ENCODE measurements around the gene PRR23E. TPM values are rescaled to one million over a fixed set of nuclear protein-coding genes. Genes with fewer than 3 reads are reported as not detected.

The PRR23E gene
- total RNA-seq, 4 donors from 2014 or later = not detected

DNA sequence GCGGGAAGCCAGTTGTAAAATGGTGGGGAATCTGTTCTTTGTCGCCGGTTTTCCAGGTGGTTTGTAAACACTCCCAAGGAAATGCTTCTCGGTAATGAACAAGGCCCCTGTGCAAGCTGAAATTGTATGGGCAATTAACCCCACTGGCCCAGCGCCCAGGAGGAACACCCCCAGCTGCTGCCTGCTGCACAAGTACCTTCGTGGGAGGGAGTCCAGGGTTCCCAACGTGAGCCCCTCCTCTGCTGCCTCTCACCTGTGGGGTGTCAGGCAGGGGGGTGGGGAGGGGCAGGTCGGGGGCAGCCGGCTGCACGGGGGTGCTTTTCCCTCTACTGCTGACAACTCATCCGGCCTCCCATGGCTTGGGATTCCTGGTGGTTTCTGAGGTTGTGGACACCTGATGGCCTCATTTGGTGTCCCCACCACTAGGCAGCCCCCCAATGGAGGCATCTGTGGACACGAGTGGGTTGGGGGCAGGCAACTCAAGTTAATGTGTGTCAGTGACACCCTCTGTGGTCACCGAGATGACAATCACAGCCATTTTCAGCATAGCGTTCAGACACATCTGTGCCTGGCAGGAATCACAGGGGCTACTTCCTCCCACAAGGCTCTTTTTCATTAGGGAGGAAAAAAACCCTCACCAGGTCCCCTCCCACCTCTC is 35.6 kb upstream of the PRR23E start:
- TF ChIP-seq, protein P1, sequence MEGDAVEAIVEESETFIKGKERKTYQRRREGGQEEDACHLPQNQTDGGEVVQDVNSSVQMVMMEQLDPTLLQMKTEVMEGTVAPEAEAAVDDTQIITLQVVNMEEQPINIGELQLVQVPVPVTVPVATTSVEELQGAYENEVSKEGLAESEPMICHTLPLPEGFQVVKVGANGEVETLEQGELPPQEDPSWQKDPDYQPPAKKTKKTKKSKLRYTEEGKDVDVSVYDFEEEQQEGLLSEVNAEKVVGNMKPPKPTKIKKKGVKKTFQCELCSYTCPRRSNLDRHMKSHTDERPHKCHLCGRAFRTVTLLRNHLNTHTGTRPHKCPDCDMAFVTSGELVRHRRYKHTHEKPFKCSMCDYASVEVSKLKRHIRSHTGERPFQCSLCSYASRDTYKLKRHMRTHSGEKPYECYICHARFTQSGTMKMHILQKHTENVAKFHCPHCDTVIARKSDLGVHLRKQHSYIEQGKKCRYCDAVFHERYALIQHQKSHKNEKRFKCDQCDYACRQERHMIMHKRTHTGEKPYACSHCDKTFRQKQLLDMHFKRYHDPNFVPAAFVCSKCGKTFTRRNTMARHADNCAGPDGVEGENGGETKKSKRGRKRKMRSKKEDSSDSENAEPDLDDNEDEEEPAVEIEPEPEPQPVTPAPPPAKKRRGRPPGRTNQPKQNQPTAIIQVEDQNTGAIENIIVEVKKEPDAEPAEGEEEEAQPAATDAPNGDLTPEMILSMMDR (IDR thresholded peaks at IDR 0.05; ENCODE audit: low read depth) = no peak

DNA sequence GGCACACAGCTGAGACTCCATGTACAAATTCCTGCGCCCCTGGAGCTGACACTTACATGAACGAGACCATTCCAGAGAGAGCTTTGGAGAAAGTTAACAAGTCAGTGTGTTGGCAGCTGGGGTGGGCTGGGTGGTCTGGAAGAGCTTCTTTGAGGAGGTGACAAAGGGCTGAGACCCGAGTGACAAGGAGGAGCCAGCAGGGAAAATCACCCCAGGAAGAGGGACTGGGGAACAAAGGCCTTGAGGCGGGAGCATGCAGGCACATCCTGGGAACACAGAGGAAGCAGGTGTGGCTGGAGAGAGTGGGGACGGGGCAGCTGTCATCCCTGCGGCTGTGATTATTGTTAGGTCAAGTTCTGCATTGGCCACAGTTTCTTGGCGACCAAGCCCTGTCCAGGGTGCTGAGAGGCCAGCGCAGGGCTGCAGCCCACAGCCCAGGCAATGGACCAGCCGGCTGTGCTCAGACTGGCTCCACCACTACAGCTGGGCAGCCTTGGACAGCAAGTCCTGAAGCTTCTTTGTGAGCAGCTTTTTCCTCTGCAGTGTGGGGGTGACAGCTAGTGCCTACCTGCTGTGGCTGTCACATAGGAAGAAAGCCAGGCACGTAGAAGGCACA is 34.2 kb upstream of the PRR23E start:
- TF ChIP-seq, protein P1 (IDR thresholded peaks at IDR 0.05; ENCODE audit: low read depth) = no peak

- TF ChIP-seq, protein P1 (IDR thresholded peaks at IDR 0.05; ENCODE audit: low read depth) = no peak
Measured at GRCh38 chr3:127159543-127159942, 33.4 kb upstream of the PRR23E start.

DNA sequence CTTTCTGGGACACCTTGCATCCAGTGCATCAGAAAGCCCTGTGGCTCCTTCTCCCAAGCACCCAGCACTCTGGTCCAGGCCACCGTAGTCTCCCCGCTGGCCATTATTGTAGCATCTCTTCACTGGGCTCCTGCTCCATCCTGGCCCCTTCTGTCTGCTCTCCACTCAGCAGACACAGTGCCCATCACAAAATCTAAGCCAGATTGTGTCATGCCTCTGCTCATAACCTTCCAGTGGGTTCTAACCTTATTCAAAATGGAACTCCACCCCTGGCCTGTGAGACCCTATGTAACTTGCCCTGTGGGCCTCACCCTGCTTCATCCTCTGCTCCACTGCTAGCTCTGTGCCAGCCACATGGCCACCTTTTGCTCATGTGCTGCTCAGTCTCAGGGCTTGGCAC is 31.7 kb upstream of the PRR23E start:
- TF ChIP-seq, protein P1 (IDR thresholded peaks at IDR 0.05; ENCODE audit: low read depth) = no peak

GRCh38 chr3:127161973-127162579 is 30.9 kb upstream of the PRR23E start:
- TF ChIP-seq, protein P1 (IDR thresholded peaks at IDR 0.05; ENCODE audit: low read depth) = no peak

DNA sequence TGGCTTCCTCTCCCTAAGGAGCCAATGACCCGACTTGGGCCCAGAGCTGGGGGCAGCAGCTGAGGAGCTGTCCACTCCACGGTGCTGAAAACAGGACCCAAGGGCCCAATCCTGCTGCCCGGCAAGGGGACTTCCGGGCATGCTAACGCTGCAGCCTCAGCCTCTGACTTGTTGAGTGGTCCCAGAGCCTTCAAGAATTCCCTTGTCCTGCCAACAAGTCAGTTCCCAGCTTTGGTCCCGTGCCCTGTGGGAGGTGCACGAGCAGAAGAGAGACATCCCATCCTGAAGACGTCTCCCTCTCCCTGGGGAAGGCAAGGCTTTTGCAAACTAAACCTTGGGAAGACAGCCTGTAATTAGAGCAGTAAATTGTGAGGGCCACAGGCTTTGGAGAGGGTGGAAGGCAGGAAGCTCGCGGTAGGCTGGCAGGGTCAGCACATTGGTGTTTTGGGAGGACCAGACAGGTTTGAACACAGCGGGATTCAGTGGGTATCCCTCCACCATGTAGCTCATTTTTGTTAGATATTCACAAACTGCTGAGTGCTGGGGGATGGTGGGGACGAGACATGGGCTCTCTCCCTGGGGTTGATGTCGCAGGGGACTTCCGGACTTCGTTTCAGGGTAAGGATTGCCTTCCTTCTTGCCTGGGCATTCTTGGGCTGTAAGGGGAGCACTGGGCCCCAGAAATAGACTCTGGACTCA is 29.8 kb upstream of the PRR23E start:
- TF ChIP-seq, protein P1 (IDR thresholded peaks at IDR 0.05; ENCODE audit: low read depth) = no peak

GRCh38 chr3:127164615-127165014 is 28.3 kb upstream of the PRR23E start:
- TF ChIP-seq, protein P1 (IDR thresholded peaks at IDR 0.05; ENCODE audit: low read depth) = no peak

All from subcutaneous adipose tissue (tissue), 4 donors.